Activated CD8-positive, alpha-beta memory T cell treated with anti-CD3 and anti-CD28 coated beads for 1 hour (primary cell): ENCODE data around the gene NSUN4.
"Not testable (repeated sequence)": the region's sequence is repeated elsewhere in the genome, so short reads cannot be mapped to it uniquely, and the experiment has no call there.

ENCODE experiments used
- DNase-seq, 2 donors: peaks; one replicate each; pipeline ENCODE4 v3.0.0-alpha.2; 2020; ENCODE audit warnings: low read depth in 1 of 2; ENCODE audit errors: extremely low read depth in 1 of 2

NSUN4 gene

GRCh38 chr1:46340404-46341221 is at the start of gene NSUN4:
Gene NSUN4, plus strand, starts transcription at chr1:46340807. Its CDS starts 20 bp downstream, at chr1:46340827.
- DNase-seq: peak; percentile 67 to 74

- no peak for DNase-seq
Measured at GRCh38 chr1:46295306-46295705, 45.3 kb upstream of the NSUN4 start.

GRCh38 chr1:46298387-46298786 is 42.2 kb upstream of the NSUN4 start:
- DNase-seq: no peak

- no peak for DNase-seq
Measured at GRCh38 chr1:46300673-46301405, 39.8 kb upstream of the NSUN4 start.

GRCh38 chr1:46301406-46301807 is 39.2 kb upstream of the NSUN4 start:
- no peak for DNase-seq

GRCh38 chr1:46301808-46302640 is 38.6 kb upstream of the NSUN4 start:
- DNase-seq: peak in 1 of 2 donors; percentile 28

GRCh38 chr1:46302641-46303037 is 38.0 kb upstream of the NSUN4 start:
- DNase-seq: peak in 1 of 2 donors; percentile 7

- peak; percentile 80 to 87 for DNase-seq
Measured at GRCh38 chr1:46303038-46303871, 37.4 kb upstream of the NSUN4 start, which contains the start of the genes LRRC41 and UQCRH. Gene LRRC41, minus strand, starts transcription at chr1:46303616. Its CDS starts 294 bp downstream, at chr1:46303322. Gene UQCRH, plus strand, starts transcription at chr1:46303698. Its CDS starts 69 bp downstream, at chr1:46303767.

- DNase-seq: no peak
Measured at GRCh38 chr1:46303872-46304326, 36.7 kb upstream of the NSUN4 start.

GRCh38 chr1:46306159-46306530 is 34.5 kb upstream of the NSUN4 start:
- no peak for DNase-seq

- DNase-seq: no peak
Measured at GRCh38 chr1:46309401-46310159, 31.0 kb upstream of the NSUN4 start.

GRCh38 chr1:46310321-46310720 is 30.3 kb upstream of the NSUN4 start:
- DNase-seq: no peak

GRCh38 chr1:46315669-46316403 is 24.8 kb upstream of the NSUN4 start:
- DNase-seq: no peak

GRCh38 chr1:46317323-46317722 is 23.3 kb upstream of the NSUN4 start:
- DNase-seq: no peak

- DNase-seq: not testable (repeated sequence)
Measured at GRCh38 chr1:46319301-46319700, 21.3 kb upstream of the NSUN4 start.

GRCh38 chr1:46319960-46320914 is 20.4 kb upstream of the NSUN4 start:
- DNase-seq: not testable (repeated sequence)

GRCh38 chr1:46322191-46322590 is 18.4 kb upstream of the NSUN4 start:
- not testable (repeated sequence) for DNase-seq
